BJ (cell line): ENCODE data around the gene CES3. TPM values are rescaled to one million over a fixed set of nuclear protein-coding genes. Genes with fewer than 3 reads are reported as not detected.

Experiments
- polyA plus RNA-seq: library from polyadenylated mRNA; depleted of rRNA; stranded (reverse); fragments of >200 nt; gene quantifications from 2 replicates; pipeline ENCODE4 v1.2.3, GENCODE V29; 2011; rRNA removed
- small RNA-seq: library from RNA; depleted of rRNA; stranded (forward); fragments of <200 nt; gene quantifications from one replicate; pipeline ENCODE3, GENCODE V24; 2012; ENCODE audit warnings: low replicate concordance, low read depth; ENCODE audit not compliant: insufficient read length

CES3 gene
- polyA plus RNA-seq, 1 experiment, result 0.13 TPM

Small RNA genes lying within 50 kb of the gene (small RNA-seq; reads per million reads assigned to genes)
- not detected for gene RN7SL543P

Other genes starting within 250 kb of the CES3 start
- 82.0 and 82.8 TPM in 2 replicates for gene DYNC1LI2, start 209.7 kb upstream of the CES3 start, polyA plus RNA-seq
- 0.07 TPM in 1 of 2 replicates, not detected in the other for gene TERB1, start 159.7 kb upstream of the CES3 start, polyA plus RNA-seq
- 27.3 and 43.6 TPM in 2 replicates for gene NAE1, start 130.3 kb upstream of the CES3 start, polyA plus RNA-seq
- gene CA7, start 116.9 kb upstream of the CES3 start, polyA plus RNA-seq, result not detected in 2 replicates
- gene PDP2, start 80.8 kb upstream of the CES3 start, polyA plus RNA-seq, result 8.1 and 10.3 TPM in 2 replicates
- not detected in 2 replicates for gene CDH16, start 42.4 kb upstream of the CES3 start, polyA plus RNA-seq
- 1.8 and 3.8 TPM in 2 replicates for gene RRAD, start 35.7 kb upstream of the CES3 start, polyA plus RNA-seq
- 155 and 171 TPM in 2 replicates for gene CIAO2B, start 26.9 kb upstream of the CES3 start, polyA plus RNA-seq
- 23.8 and 33.3 TPM in 2 replicates for gene CES2, start 25.8 kb upstream of the CES3 start, polyA plus RNA-seq
- gene CES4A, start 27.3 kb downstream of the CES3 start, polyA plus RNA-seq, result 3.6 and 4.5 TPM in 2 replicates
- gene CBFB, start 67.9 kb downstream of the CES3 start, polyA plus RNA-seq, result 14.7 and 28.4 TPM in 2 replicates
- gene PHAF1, start 148.7 kb downstream of the CES3 start, polyA plus RNA-seq, result 20.8 and 27.7 TPM in 2 replicates
- 25.7 and 34.9 TPM in 2 replicates for gene B3GNT9, start 189.7 kb downstream of the CES3 start, polyA plus RNA-seq
- 11.1 and 18.6 TPM in 2 replicates for gene TRADD, start 198.6 kb downstream of the CES3 start, polyA plus RNA-seq
- 4.1 and 5.7 TPM in 2 replicates for gene FBXL8, start 198.7 kb downstream of the CES3 start, polyA plus RNA-seq
- 3.2 and 4.1 TPM in 2 replicates for gene HSF4, start 203.5 kb downstream of the CES3 start, polyA plus RNA-seq
- gene NOL3, start 209.3 kb downstream of the CES3 start, polyA plus RNA-seq, result 12.7 and 14.7 TPM in 2 replicates
- 8.7 and 13.1 TPM in 2 replicates for gene MATCAP1, start 222.7 kb downstream of the CES3 start, polyA plus RNA-seq
- gene EXOC3L1, start 228.9 kb downstream of the CES3 start, polyA plus RNA-seq, result not detected in 2 replicates
- gene E2F4, start 230.9 kb downstream of the CES3 start, polyA plus RNA-seq, result 49.9 and 83.2 TPM in 2 replicates
- 0.56 and 0.97 TPM in 2 replicates for gene ELMO3, start 237.9 kb downstream of the CES3 start, polyA plus RNA-seq